HG02798 (cell line): ENCODE measurements around the gene NCK2.
"Not testable (repeated sequence)": the region's sequence is repeated elsewhere in the genome, so short reads cannot be mapped to it uniquely, and the experiment has no call there.

Experiments
- ATAC-seq: cut with Tn5 transposase; IDR thresholded peaks from one replicate; pipeline ENCODE4 v1.9.1; 2021; ENCODE audit warnings: mild to moderate bottlenecking; ENCODE audit not compliant: unreplicated experiment, poor library complexity

NCK2 gene

GRCh38 chr2:105882341-105882740, 137.6 kb downstream of the NCK2 start:
- no peak for ATAC-seq

- no peak for ATAC-seq
Observed at GRCh38 chr2:105882920-105883435, 138.3 kb downstream of the NCK2 start.

GRCh38 chr2:105883911-105884694, 139.4 kb downstream of the NCK2 start:
- no peak for ATAC-seq

- ATAC-seq, result no peak
Observed at GRCh38 chr2:105885456-105885855, 140.7 kb downstream of the NCK2 start.

- ATAC-seq, result no peak
Observed at GRCh38 chr2:105886029-105886454, 141.3 kb downstream of the NCK2 start.

- ATAC-seq, result no peak
Observed at GRCh38 chr2:105886687-105887086, 142.0 kb downstream of the NCK2 start.

GRCh38 chr2:105887256-105887655, 142.5 kb downstream of the NCK2 start:
- ATAC-seq, result no peak

GRCh38 chr2:105888625-105889024, 143.9 kb downstream of the NCK2 start:
- ATAC-seq, result no peak

- ATAC-seq, result no peak
Observed at GRCh38 chr2:105889046-105889445, 144.3 kb downstream of the NCK2 start.

- ATAC-seq, result no peak
Observed at GRCh38 chr2:105890111-105890510, 145.4 kb downstream of the NCK2 start.

GRCh38 chr2:105890856-105891255, 146.1 kb downstream of the NCK2 start:
- ATAC-seq, result no peak

GRCh38 chr2:105893011-105893995, 148.6 kb downstream of the NCK2 start:
- no peak for ATAC-seq

GRCh38 chr2:105894327-105894944, 149.7 kb downstream of the NCK2 start:
- ATAC-seq, result no peak

GRCh38 chr2:105895990-105896764, 151.5 kb downstream of the NCK2 start:
- ATAC-seq, result no peak

- ATAC-seq, result no peak
Observed at GRCh38 chr2:105896765-105897163, 152.1 kb downstream of the NCK2 start.

- not testable (repeated sequence) for ATAC-seq
Observed at GRCh38 chr2:105897694-105898093, 153.0 kb downstream of the NCK2 start.

- no peak for ATAC-seq
Observed at GRCh38 chr2:105903051-105903674, 158.5 kb downstream of the NCK2 start.

GRCh38 chr2:105904938-105905337, 160.2 kb downstream of the NCK2 start:
- ATAC-seq, result peak; percentile 88

- no peak for ATAC-seq
Observed at GRCh38 chr2:105906481-105906880, 161.8 kb downstream of the NCK2 start.
